Measurements from ENCODE around the gene MEGF6. TPM values are rescaled to one million over a fixed set of nuclear protein-coding genes. Genes with fewer than 3 reads are reported as not detected.

Gene MEGF6
- total RNA-seq, 1 donor, result 102 TPM

GRCh38 chr1:3521426-3521825 is 89.9 kb downstream of the MEGF6 start:
- no peak for TF ChIP-seq CTCF (IDR thresholded peaks at IDR 0.05; ENCODE audit: insufficient read depth, low read length)
- H3K4me3 ChIP-seq (ENCODE audit: low read depth, low read length), result no peak overlapping the region
- DNase-seq (ENCODE audit: low read depth), result no peak

- TF ChIP-seq CTCF (IDR thresholded peaks at IDR 0.05; ENCODE audit: insufficient read depth, low read length), result no peak
- no peak overlapping the region for H3K4me3 ChIP-seq (ENCODE audit: low read depth, low read length)
- no peak for DNase-seq (ENCODE audit: low read depth)
Observed at GRCh38 chr1:3520419-3521378, 90.6 kb downstream of the MEGF6 start.

GRCh38 chr1:3519301-3519885 is 91.9 kb downstream of the MEGF6 start:
- DNase-seq (ENCODE audit: low read depth), result no peak
- TF ChIP-seq CTCF (IDR thresholded peaks at IDR 0.05; ENCODE audit: insufficient read depth, low read length), result no peak
- no peak overlapping the region for H3K4me3 ChIP-seq (ENCODE audit: low read depth, low read length)

GRCh38 chr1:3518756-3519155 is 92.6 kb downstream of the MEGF6 start:
- H3K4me3 ChIP-seq (ENCODE audit: low read depth, low read length), result no peak overlapping the region
- TF ChIP-seq CTCF (IDR thresholded peaks at IDR 0.05; ENCODE audit: insufficient read depth, low read length), result no peak
- no peak for DNase-seq (ENCODE audit: low read depth)

- TF ChIP-seq CTCF (IDR thresholded peaks at IDR 0.05; ENCODE audit: insufficient read depth, low read length), result peak; percentile 94
- no peak for DNase-seq (ENCODE audit: low read depth)
- H3K4me3 ChIP-seq (ENCODE audit: low read depth, low read length), result no peak overlapping the region
Observed at GRCh38 chr1:3518256-3518655, 93.1 kb downstream of the MEGF6 start.

- no peak overlapping the region for H3K4me3 ChIP-seq (ENCODE audit: low read depth, low read length)
- TF ChIP-seq CTCF (IDR thresholded peaks at IDR 0.05; ENCODE audit: insufficient read depth, low read length), result no peak
- DNase-seq (ENCODE audit: low read depth), result no peak
Observed at GRCh38 chr1:3516911-3517675, 94.2 kb downstream of the MEGF6 start.
